RCC 7860 (cell line): Measurements from ENCODE around the gene IPO7.
"Not testable (repeated sequence)": the region's sequence is repeated elsewhere in the genome, so short reads cannot be mapped to it uniquely, and the experiment has no call there.

ENCODE experiments used
- DNase-seq: peaks from one replicate; pipeline ENCODE4 v3.0.0-alpha.2; 2015; ENCODE audit warnings: low spot score
- FAIRE-seq: peaks from 2 replicates; lab custom pipeline; 2012; peaks lifted over from hg19 to GRCh38; lab: Jason Lieb, UNC

Gene IPO7

GRCh38 chr11:9384535-9385326 lies at the start of gene IPO7:
Gene IPO7 (plus strand): TSS chr11:9384652. CDS start chr11:9384764, 112 bp downstream.
- FAIRE-seq (no peak), DNase-seq (peak; percentile 77)

DNA sequence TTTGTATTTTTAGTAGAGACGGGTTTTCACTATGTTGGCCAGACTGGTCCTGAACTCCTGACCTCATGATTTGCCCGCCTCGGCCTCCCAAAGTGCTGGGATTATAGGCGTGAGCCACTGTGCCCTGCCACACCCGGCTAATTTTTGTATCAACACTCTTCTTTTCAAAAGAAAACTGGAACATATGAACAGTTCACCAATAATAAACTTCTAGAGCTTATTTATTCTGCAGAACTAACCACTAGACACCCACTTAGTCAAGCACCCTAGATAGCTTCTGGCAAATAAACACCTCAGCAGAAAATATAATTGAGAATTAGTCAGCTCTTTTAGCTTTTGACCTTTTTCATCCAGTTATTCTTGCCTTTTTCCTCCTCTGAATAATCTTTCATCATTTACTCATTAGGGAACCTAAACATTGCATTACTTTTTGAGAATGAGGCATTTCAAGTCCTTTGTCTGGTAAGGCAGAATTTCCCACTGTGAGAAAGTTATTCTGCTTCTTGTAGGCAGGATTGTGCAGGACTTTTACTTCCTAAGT lies 42.7 kb upstream of the IPO7 start:
- no peak for FAIRE-seq
- no peak for DNase-seq

- no peak for FAIRE-seq
- DNase-seq: no peak
Measured at GRCh38 chr11:9344061-9344680, 40.3 kb upstream of the IPO7 start.

DNA sequence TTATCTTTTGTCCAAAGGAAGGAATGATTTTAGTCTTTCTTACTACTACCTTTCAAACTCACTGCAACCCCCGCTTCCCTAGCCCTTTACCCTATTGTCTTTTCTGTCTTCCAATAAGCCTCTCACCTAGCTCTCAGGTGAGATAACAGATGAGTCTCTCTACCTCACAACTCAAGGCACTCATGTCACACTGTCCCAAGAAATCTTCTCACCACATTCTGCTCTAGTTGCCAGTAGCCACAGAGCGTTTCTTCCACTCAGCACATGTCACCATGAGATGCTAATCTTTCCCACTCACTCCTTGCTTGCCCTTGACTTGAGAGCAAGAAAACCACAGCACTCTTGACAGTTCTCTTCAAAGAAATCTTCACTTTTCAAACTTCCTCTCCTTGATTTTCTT lies 37.4 kb upstream of the IPO7 start:
- FAIRE-seq: no peak
- no peak for DNase-seq

DNA sequence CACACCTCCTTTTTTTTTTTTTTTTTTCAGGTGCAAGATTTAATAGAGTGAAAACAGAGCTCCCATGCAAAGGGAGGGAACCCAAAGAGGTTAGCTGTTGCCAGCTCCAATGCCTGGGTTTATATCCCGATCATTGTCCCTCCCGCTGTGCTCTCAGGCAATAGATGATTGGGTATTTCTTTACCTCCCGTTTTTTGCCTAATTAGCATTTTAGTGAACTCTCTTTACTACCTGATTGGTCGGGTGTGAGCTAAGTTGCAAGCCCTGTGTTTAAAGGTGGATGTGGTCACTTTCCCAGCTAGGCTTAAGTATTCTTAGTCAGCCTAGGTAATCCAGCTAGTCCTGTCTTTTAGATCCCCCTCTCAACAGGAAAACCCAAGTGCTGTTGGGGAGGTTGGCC lies 36.7 kb upstream of the IPO7 start:
- FAIRE-seq, DNase-seq: not testable (repeated sequence)

DNA sequence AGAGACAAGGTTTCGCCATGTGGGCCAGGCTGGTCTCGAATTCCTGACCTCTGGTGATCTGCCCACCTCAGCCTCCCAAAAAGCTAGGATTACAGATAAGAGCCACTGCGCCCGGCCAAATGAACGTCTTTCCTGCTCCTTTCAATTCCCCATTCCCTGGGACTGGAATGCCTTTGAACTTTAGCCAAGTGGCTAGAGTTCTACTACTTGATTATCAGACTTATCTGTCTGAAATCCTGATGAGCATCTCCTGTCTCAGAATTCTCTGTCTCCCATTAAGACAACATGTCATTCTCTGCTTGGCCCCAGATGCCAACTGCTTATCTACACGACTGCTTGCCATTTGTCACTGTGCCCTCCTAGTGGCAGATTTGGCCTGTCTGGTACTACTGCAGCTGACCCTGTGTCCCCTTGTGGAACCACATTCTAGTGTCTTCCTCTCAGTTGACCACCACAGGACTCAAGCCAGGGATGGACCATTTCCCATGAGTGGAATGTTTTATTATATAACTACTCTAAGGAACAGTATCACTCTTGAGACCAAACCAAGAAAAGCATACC lies 33.1 kb upstream of the IPO7 start:
- FAIRE-seq (no peak), DNase-seq (no peak)

DNA sequence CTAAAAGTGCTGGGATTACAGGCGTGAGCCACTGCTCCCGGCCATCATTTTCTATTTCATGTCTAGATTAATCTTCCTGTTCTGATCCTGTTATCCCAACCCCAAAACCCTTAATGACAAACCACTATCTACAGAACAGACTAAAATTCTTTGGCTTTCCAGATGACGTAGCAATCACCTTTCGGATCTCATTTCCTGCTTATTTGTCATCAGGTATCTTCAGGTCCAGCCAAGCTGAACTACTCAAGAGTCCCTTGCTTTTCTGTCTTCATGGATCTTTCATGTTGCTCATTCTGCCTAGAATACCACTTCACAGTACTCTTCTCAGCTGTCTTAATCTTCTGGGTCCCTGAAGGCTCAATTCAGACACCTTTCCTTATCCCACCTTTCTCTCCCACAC lies 27.4 kb upstream of the IPO7 start:
- FAIRE-seq: no peak
- DNase-seq: no peak

DNA sequence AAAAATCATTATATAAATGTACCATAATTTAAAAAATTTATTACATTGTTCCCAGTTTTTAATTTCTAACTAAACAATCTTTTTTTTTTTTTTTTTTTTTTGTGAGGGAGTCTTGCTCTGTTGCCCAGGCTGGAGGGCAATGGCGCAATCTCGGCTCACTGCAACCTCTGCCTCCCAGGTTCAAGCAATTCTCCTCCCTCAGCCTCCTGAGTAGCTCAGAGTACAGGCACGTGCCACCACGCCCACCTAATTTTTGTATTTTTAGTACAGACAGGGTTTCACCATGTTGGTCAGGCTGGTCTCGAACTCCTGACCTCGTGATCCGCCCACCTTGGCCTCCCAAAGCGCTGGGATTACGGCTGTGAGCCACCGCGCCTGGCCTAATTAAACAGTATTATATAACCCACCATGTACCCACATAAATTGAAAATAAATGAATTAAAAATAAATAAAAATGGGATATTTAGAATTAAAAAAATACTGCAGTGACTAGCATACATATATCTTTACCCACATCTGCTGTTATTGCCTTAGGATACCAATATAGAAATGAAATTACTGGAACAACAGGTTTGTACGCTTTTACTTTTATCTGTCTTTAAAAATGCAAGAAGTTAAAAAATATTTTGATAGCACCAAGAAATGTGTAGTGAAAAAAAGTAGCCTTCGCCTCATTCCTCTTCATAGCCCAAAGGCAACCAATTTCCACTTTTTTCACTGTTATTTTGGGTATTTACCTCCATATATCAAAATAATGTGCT lies 23.4 kb upstream of the IPO7 start:
- FAIRE-seq, DNase-seq: not testable (repeated sequence)

- no peak for DNase-seq
- no peak for FAIRE-seq
Measured at GRCh38 chr11:9362393-9362863, 22.0 kb upstream of the IPO7 start.

- DNase-seq (peak; percentile 95), FAIRE-seq (no peak)
Measured at GRCh38 chr11:9363954-9364912, 20.2 kb upstream of the IPO7 start.

DNA sequence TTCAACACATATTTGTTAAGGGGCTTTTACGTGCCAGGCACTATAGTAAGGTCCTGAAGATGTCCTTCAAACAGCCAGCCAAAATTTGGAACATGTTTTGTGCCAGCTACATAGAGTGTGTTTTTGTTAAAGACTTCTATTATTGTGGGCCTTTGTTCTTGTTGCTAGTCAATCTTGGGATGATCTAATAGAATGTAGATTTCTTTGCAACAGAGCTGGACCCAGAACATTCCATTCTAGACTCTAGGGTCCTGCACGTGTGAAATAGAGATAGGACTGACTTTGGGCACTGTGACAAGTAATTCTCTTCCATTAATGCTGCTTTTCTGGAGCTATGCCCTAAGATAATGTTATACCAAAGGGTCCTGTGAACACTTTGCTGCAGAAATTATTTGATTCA lies 16.9 kb upstream of the IPO7 start:
- FAIRE-seq (no peak), DNase-seq (no peak)

GRCh38 chr11:9377036-9377435 lies 7.4 kb upstream of the IPO7 start:
- FAIRE-seq (no peak), DNase-seq (no peak)

- FAIRE-seq: no peak
- no peak for DNase-seq
Measured at GRCh38 chr11:9379041-9379440, 5.4 kb upstream of the IPO7 start.

- FAIRE-seq (no peak), DNase-seq (no peak)
Measured at GRCh38 chr11:9380773-9381172, 3.7 kb upstream of the IPO7 start.

DNA sequence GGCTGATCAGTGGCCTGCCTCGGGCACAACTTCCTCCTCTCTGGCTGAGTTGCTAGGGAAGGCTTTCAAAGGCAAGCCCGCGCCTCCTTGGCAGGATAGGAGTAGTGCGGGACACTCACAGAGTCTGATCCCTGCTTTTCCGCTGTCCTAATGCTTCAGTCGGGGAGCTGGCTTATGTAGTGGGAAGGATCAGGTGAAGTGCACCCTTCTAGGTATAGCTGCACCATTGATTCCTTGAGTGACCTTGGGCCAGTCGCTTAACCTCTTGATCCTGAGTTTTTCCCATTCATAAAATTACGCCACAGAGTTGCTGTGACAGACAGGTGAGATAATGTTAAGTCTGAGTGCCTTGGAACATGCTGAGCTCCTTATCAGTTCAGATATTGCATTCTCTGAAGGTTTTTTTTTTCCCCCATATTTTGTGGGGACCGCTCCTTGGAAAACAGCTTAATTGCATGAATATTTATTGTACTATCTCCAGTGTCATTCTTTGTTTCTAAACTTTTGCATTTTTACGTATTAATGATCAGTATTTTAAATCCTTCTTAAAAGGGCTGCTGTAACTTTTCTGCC lies 961 bp downstream of the IPO7 start:
- DNase-seq (no peak), FAIRE-seq (no peak)

GRCh38 chr11:9386086-9386485 lies 1.6 kb downstream of the IPO7 start:
- FAIRE-seq: no peak

DNA sequence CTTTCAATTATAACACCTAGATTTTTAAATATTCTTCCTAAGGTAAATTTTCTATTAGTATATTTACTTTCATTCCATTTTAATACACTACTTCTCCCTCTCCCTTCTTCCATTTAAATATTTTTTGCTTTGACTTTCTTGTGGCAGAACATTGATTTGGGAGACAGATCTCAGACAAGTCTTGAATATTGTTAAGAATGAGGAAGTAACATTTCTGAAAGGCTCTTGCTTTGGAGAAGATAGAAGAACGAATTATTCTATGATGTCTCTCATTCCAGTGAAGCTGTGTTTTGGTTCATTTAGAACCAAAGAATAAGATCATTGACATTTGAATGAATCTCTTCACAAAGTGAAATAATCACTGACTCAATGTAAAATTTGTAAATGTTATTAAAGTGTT lies 2.4 kb downstream of the IPO7 start:
- FAIRE-seq: no peak
- no peak for DNase-seq

More at GRCh38 chr11:9386086-9386485, 1.6 kb downstream of the IPO7 start:
- DNase-seq: no peak

- DNase-seq: no peak
- FAIRE-seq: no peak
Measured at GRCh38 chr11:9396310-9396709, 11.9 kb downstream of the IPO7 start.

GRCh38 chr11:9396752-9397151 lies 12.3 kb downstream of the IPO7 start:
- no peak for DNase-seq
- no peak for FAIRE-seq
